Ishikawa (cell line): Measurements from ENCODE around the gene SRRT.

Experiments
- CEBPB ChIP-seq: IDR thresholded peaks from 2 replicates; pipeline ENCODE4 v1.6.1; 2012
- CREB1 ChIP-seq: IDR thresholded peaks from 2 replicates; pipeline ENCODE4 v1.6.1; 2012; ENCODE audit warnings: low read depth
- EGR1 ChIP-seq: IDR thresholded peaks from 2 replicates; pipeline ENCODE4 v1.6.1; 2012
- EP300 ChIP-seq: IDR thresholded peaks from 2 replicates; pipeline ENCODE4 v1.6.1; 2012; ENCODE audit warnings: borderline replicate concordance
- FOXM1 ChIP-seq: IDR thresholded peaks from 2 replicates; pipeline ENCODE4 v1.6.1; 2012; ENCODE audit warnings: low read depth, borderline replicate concordance
- MAX ChIP-seq: IDR thresholded peaks from 2 replicates; pipeline ENCODE4 v1.6.1; 2012
- NFIC ChIP-seq: IDR thresholded peaks from 2 replicates; pipeline ENCODE4 v1.6.1; 2012
- RAD21 ChIP-seq: IDR thresholded peaks from 2 replicates; pipeline ENCODE4 v1.6.1; 2012; ENCODE audit warnings: low read depth
- REST ChIP-seq: IDR thresholded peaks from 2 replicates; pipeline ENCODE4 v1.6.1; 2012; ENCODE audit warnings: low read depth, mild to moderate bottlenecking
- TAF1 ChIP-seq: IDR thresholded peaks from 2 replicates; pipeline ENCODE4 v1.6.1; 2012; ENCODE audit warnings: low read depth, mild to moderate bottlenecking
- TCF12 ChIP-seq: IDR thresholded peaks from 2 replicates; pipeline ENCODE4 v1.6.1; 2012; ENCODE audit warnings: low read depth
- TEAD4 ChIP-seq: IDR thresholded peaks from 2 replicates; pipeline ENCODE4 v1.6.1; 2012
- USF1 ChIP-seq: IDR thresholded peaks from 2 replicates; pipeline ENCODE4 v1.6.1; 2012
- YY1 ChIP-seq: IDR thresholded peaks from 2 replicates; pipeline ENCODE4 v1.6.1; 2012; ENCODE audit warnings: low read depth
- ZBTB7A ChIP-seq: IDR thresholded peaks from 2 replicates; pipeline ENCODE4 v1.6.1; 2012; ENCODE audit warnings: low read depth

The SRRT gene

GRCh38 chr7:100860702-100861615, 13.9 kb upstream of the SRRT start:
- TF ChIP-seq MAX (no peak), FOXM1 (no peak), YY1 (no peak), CREB1 (no peak), TEAD4 (no peak), EGR1 (no peak), EP300 (no peak), REST (no peak), TAF1 (no peak), TCF12 (no peak), RAD21 (no peak), ZBTB7A (no peak), NFIC (no peak), USF1 (no peak), CEBPB (no peak)

- TF ChIP-seq FOXM1 (no peak), EP300 (no peak), TCF12 (no peak), USF1 (no peak), REST (no peak), MAX (no peak), RAD21 (no peak), TEAD4 (no peak), YY1 (no peak), CREB1 (no peak), CEBPB (no peak), EGR1 (no peak), ZBTB7A (no peak), TAF1 (no peak), NFIC (no peak)
Observed at GRCh38 chr7:100861616-100861985, 13.3 kb upstream of the SRRT start.

- TF ChIP-seq RAD21 (no peak), CREB1 (no peak), USF1 (no peak), CEBPB (no peak), EP300 (no peak), TEAD4 (no peak), REST (no peak), TCF12 (no peak), MAX (no peak), TAF1 (no peak), NFIC (no peak), EGR1 (no peak), YY1 (no peak), FOXM1 (no peak)
Observed at GRCh38 chr7:100863406-100863950, 11.4 kb upstream of the SRRT start.
